Measurements from ENCODE around the gene C1orf115.

C1orf115 gene

DNA sequence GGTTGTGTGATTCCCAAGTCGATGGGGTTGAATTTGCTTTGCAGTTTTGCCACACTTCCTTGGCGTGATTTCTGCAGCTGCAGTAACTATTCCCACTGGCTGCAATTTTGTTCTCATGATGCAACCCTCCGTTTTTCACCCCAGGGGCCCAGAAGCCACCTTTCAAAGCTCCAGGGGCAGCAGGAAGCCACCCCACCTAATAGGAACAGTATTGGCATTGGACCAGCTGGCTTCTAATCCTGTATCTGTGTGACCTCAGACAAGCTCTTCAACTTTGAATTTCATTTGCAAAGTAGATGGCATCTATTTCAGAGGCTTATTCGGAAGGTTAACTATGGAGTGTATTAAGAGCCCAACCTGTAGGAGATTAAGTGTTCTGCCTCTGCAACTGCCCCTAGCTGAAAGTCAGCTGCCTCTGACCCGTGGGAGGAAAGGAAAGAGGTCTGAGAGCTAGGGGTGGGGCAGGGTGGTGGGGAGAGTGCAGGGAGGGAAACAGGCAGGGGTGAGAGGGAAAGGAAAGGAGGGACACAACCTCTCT is 12.6 kb downstream of the C1orf115 start:
- Histone ChIP-seq H3K4me1 (ENCODE audit: low read depth, poor library complexity, severe bottlenecking) (no peaks in the 10 kb centered on the region), H3K27ac (no peak overlapping the region), H4K20me1 (ENCODE audit: insufficient read depth) (no peaks in the 10 kb centered on the region), H2AFZ (ENCODE audit: low read depth) (no peak overlapping the region), H3K4me3 (IDR thresholded peaks at IDR 0.05; ENCODE audit: insufficient read depth, low read depth, low read length) (no peak overlapping the region), H3K36me3 (ENCODE audit: insufficient read depth) (no peaks in the 10 kb centered on the region), H3K27me3 (ENCODE audit: insufficient read depth, low read depth) (no peaks in the 10 kb centered on the region), H3K79me2 (ENCODE audit: insufficient read depth, low read depth) (no peaks in the 10 kb centered on the region), H3K4me2 (no peak overlapping the region), H3K9ac (no peak overlapping the region)
- TF ChIP-seq, protein P1, sequence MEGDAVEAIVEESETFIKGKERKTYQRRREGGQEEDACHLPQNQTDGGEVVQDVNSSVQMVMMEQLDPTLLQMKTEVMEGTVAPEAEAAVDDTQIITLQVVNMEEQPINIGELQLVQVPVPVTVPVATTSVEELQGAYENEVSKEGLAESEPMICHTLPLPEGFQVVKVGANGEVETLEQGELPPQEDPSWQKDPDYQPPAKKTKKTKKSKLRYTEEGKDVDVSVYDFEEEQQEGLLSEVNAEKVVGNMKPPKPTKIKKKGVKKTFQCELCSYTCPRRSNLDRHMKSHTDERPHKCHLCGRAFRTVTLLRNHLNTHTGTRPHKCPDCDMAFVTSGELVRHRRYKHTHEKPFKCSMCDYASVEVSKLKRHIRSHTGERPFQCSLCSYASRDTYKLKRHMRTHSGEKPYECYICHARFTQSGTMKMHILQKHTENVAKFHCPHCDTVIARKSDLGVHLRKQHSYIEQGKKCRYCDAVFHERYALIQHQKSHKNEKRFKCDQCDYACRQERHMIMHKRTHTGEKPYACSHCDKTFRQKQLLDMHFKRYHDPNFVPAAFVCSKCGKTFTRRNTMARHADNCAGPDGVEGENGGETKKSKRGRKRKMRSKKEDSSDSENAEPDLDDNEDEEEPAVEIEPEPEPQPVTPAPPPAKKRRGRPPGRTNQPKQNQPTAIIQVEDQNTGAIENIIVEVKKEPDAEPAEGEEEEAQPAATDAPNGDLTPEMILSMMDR (conservative IDR thresholded peaks at IDR 0.05; ENCODE audit: low read depth, low read length) = no peak

GRCh38 chr1:220703305-220703704 is 13.1 kb downstream of the C1orf115 start:
- Histone ChIP-seq H3K4me1 (ENCODE audit: low read depth, poor library complexity, severe bottlenecking) (no peaks in the 10 kb centered on the region), H3K9ac (no peak overlapping the region), H3K27ac (no peak overlapping the region)

GRCh38 chr1:220705782-220706181 is 15.6 kb downstream of the C1orf115 start:
- no peaks in the 10 kb centered on the region for H4K20me1 ChIP-seq (ENCODE audit: insufficient read depth)
- H3K4me1 ChIP-seq (ENCODE audit: low read depth, poor library complexity, severe bottlenecking) = no peaks in the 10 kb centered on the region
- TF ChIP-seq, protein P1 (conservative IDR thresholded peaks at IDR 0.05; ENCODE audit: low read depth, low read length) = no peak
- H3K4me2 ChIP-seq = no peak overlapping the region
- H3K4me3 ChIP-seq (IDR thresholded peaks at IDR 0.05; ENCODE audit: insufficient read depth, low read depth, low read length) = no peak overlapping the region
- no peak overlapping the region for H3K27ac ChIP-seq
- no peaks in the 10 kb centered on the region for H3K36me3 ChIP-seq (ENCODE audit: insufficient read depth)
- no peaks in the 10 kb centered on the region for H3K79me2 ChIP-seq (ENCODE audit: insufficient read depth, low read depth)
- no peaks in the 10 kb centered on the region for H3K27me3 ChIP-seq (ENCODE audit: insufficient read depth, low read depth)
- H2AFZ ChIP-seq (ENCODE audit: low read depth) = no peak overlapping the region
- no peak overlapping the region for H3K9ac ChIP-seq

More at GRCh38 chr1:220703305-220703704, 13.1 kb downstream of the C1orf115 start:
- Histone ChIP-seq H3K36me3 (ENCODE audit: insufficient read depth) (no peaks in the 10 kb centered on the region), H4K20me1 (ENCODE audit: insufficient read depth) (no peaks in the 10 kb centered on the region), H3K4me2 (no peak overlapping the region), H2AFZ (ENCODE audit: low read depth) (no peak overlapping the region), H3K4me3 (IDR thresholded peaks at IDR 0.05; ENCODE audit: insufficient read depth, low read depth, low read length) (no peak overlapping the region), H3K27me3 (ENCODE audit: insufficient read depth, low read depth) (no peaks in the 10 kb centered on the region), H3K79me2 (ENCODE audit: insufficient read depth, low read depth) (no peaks in the 10 kb centered on the region)
- TF ChIP-seq, protein P1 (conservative IDR thresholded peaks at IDR 0.05; ENCODE audit: low read depth, low read length) = no peak

GRCh38 chr1:220706480-220706879 is 16.3 kb downstream of the C1orf115 start:
- H3K27ac ChIP-seq = no peak overlapping the region
- TF ChIP-seq, protein P1 (conservative IDR thresholded peaks at IDR 0.05; ENCODE audit: low read depth, low read length) = no peak
- no peaks in the 10 kb centered on the region for H3K4me1 ChIP-seq (ENCODE audit: low read depth, poor library complexity, severe bottlenecking)
- H4K20me1 ChIP-seq (ENCODE audit: insufficient read depth) = no peaks in the 10 kb centered on the region
- no peak overlapping the region for H2AFZ ChIP-seq (ENCODE audit: low read depth)
- H3K79me2 ChIP-seq (ENCODE audit: insufficient read depth, low read depth) = no peaks in the 10 kb centered on the region
- H3K36me3 ChIP-seq (ENCODE audit: insufficient read depth) = no peaks in the 10 kb centered on the region
- H3K4me2 ChIP-seq = no peak overlapping the region
- H3K27me3 ChIP-seq (ENCODE audit: insufficient read depth, low read depth) = no peaks in the 10 kb centered on the region
- no peak overlapping the region for H3K4me3 ChIP-seq (IDR thresholded peaks at IDR 0.05; ENCODE audit: insufficient read depth, low read depth, low read length)
- no peak overlapping the region for H3K9ac ChIP-seq

All from KMS-11 (cell line).